Measurements from ENCODE around the gene GABARAPL2.

The GABARAPL2 gene

GRCh38 chr16:75603241-75603640 lies 37.1 kb downstream of the GABARAPL2 start:
- DNase-seq: no peak
- WGBS (ENCODE audit: insufficient coverage): 97% methylated on average over 4 of the region's 4 CpGs
- Histone ChIP-seq H3K4me3 (ENCODE audit: control insufficient read depth in 1 of 7, extremely low read depth in 1 of 7, insufficient read depth in 4 of 7, low read depth in 2 of 7, low read length in 6 of 7) (no peak overlapping the region), H3K4me1 (ENCODE audit: control extremely low read depth in 1 of 4, control insufficient read depth in 4 of 4, insufficient read depth in 4 of 4, low read length in 3 of 4) (no peaks in the 10 kb centered on the region), H3K27me3 (replicated peaks in 2 of 5; ENCODE audit: control insufficient read depth in 4 of 5, insufficient read depth in 5 of 5, low read length in 4 of 5) (no peaks in the 10 kb centered on the region), H3K27ac (ENCODE audit: insufficient read depth in 1 of 2, low read depth in 1 of 2, low read length in 2 of 2, poor library complexity in 1 of 2, severe bottlenecking in 2 of 2) (no peak overlapping the region), H3K9me3 (ENCODE audit: control extremely low read depth in 1 of 5, control insufficient read depth in 4 of 5, insufficient read depth in 2 of 5, low read depth in 1 of 5, low read length in 4 of 5) (peaks cover 7 to 16% (median 13%) of the 10 kb centered on the region in 5 experiments), H3K36me3 (ENCODE audit: control insufficient read depth in 4 of 4, insufficient read depth in 4 of 4, low read length in 3 of 4) (peaks cover 34 to 72% (median 55%) of the 10 kb centered on the region in 4 experiments)
- POLR2A ChIA-PET: interaction anchor here (0.7 kb wide), 1 partner anchor 56 kb away, joined by 3 read pairs; no protein-coding TSS in a partner anchor
- CTCF ChIA-PET: interaction anchor here (1.1 kb wide), 1 partner anchor 18 kb away, joined by 4 read pairs; no protein-coding TSS in a partner anchor

GRCh38 chr16:75606507-75606906 lies 40.3 kb downstream of the GABARAPL2 start:
- no peak for DNase-seq
- no peaks in the 10 kb centered on the region for H3K4me1 ChIP-seq (ENCODE audit: control extremely low read depth in 1 of 4, control insufficient read depth in 4 of 4, insufficient read depth in 4 of 4, low read length in 3 of 4)
- WGBS (ENCODE audit: insufficient coverage): no CpG with 5 or more reads among the region's 1 CpG
- ChIA-PET POLR2A (no interaction called here), CTCF (interaction anchor here (1.8 kb wide), 1 partner anchor 15 kb away, joined by 7 read pairs; no protein-coding TSS in a partner anchor)
- H3K27me3 ChIP-seq (replicated peaks in 2 of 5; ENCODE audit: control insufficient read depth in 4 of 5, insufficient read depth in 5 of 5, low read length in 4 of 5): no peaks in the 10 kb centered on the region
- H3K4me3 ChIP-seq (ENCODE audit: control insufficient read depth in 1 of 7, extremely low read depth in 1 of 7, insufficient read depth in 4 of 7, low read depth in 2 of 7, low read length in 6 of 7): no peak overlapping the region
- peaks cover 29 to 75% (median 57%) of the 10 kb centered on the region in 4 experiments for H3K36me3 ChIP-seq (ENCODE audit: control insufficient read depth in 4 of 4, insufficient read depth in 4 of 4, low read length in 3 of 4)
- H3K27ac ChIP-seq (ENCODE audit: insufficient read depth in 1 of 2, low read depth in 1 of 2, low read length in 2 of 2, poor library complexity in 1 of 2, severe bottlenecking in 2 of 2): no peak overlapping the region
- peaks cover 7 to 16% (median 13%) of the 10 kb centered on the region in 5 experiments for H3K9me3 ChIP-seq (ENCODE audit: control extremely low read depth in 1 of 5, control insufficient read depth in 4 of 5, insufficient read depth in 2 of 5, low read depth in 1 of 5, low read length in 4 of 5)

- Histone ChIP-seq H3K9me3 (ENCODE audit: control extremely low read depth in 1 of 5, control insufficient read depth in 4 of 5, insufficient read depth in 2 of 5, low read depth in 1 of 5, low read length in 4 of 5) (no peaks in the 10 kb centered on the region), H3K4me1 (ENCODE audit: control extremely low read depth in 1 of 4, control insufficient read depth in 4 of 4, insufficient read depth in 4 of 4, low read length in 3 of 4) (no peaks in the 10 kb centered on the region), H3K27ac (ENCODE audit: insufficient read depth in 1 of 2, low read depth in 1 of 2, low read length in 2 of 2, poor library complexity in 1 of 2, severe bottlenecking in 2 of 2) (no peak overlapping the region), H3K4me3 (ENCODE audit: control insufficient read depth in 1 of 7, extremely low read depth in 1 of 7, insufficient read depth in 4 of 7, low read depth in 2 of 7, low read length in 6 of 7) (no peak overlapping the region), H3K27me3 (replicated peaks in 2 of 5; ENCODE audit: control insufficient read depth in 4 of 5, insufficient read depth in 5 of 5, low read length in 4 of 5) (no peaks in the 10 kb centered on the region), H3K36me3 (ENCODE audit: control insufficient read depth in 4 of 4, insufficient read depth in 4 of 4, low read length in 3 of 4) (peaks cover 7 to 63% (median 46%) of the 10 kb centered on the region in 4 experiments)
- no peak for DNase-seq
- ChIA-PET POLR2A (no interaction called here), CTCF (no interaction called here)
- WGBS (ENCODE audit: insufficient coverage): 90% methylated on average over 3 of the region's 4 CpGs
Measured at GRCh38 chr16:75614066-75614897, 48.1 kb downstream of the GABARAPL2 start.

- peaks cover 0 to 4% (median 0%) of the 10 kb centered on the region in 4 experiments for H3K4me1 ChIP-seq (ENCODE audit: control extremely low read depth in 1 of 4, control insufficient read depth in 4 of 4, insufficient read depth in 4 of 4, low read length in 3 of 4)
- H3K36me3 ChIP-seq (ENCODE audit: control insufficient read depth in 4 of 4, insufficient read depth in 4 of 4, low read length in 3 of 4): peaks cover 10 to 65% (median 46%) of the 10 kb centered on the region in 4 experiments
- H3K27me3 ChIP-seq (replicated peaks in 2 of 5; ENCODE audit: control insufficient read depth in 4 of 5, insufficient read depth in 5 of 5, low read length in 4 of 5): no peaks in the 10 kb centered on the region
- no peak overlapping the region for H3K27ac ChIP-seq (ENCODE audit: insufficient read depth in 1 of 2, low read depth in 1 of 2, low read length in 2 of 2, poor library complexity in 1 of 2, severe bottlenecking in 2 of 2)
- WGBS (ENCODE audit: insufficient coverage): 92% methylated on average over 2 of the region's 2 CpGs
- H3K4me3 ChIP-seq (ENCODE audit: control insufficient read depth in 1 of 7, extremely low read depth in 1 of 7, insufficient read depth in 4 of 7, low read depth in 2 of 7, low read length in 6 of 7): no peak overlapping the region
- no peak for DNase-seq
- ChIA-PET CTCF (interaction anchor here (0.8 kb wide), 1 partner anchor 98 kb away, joined by 4 read pairs; no protein-coding TSS in a partner anchor), POLR2A (interaction anchor here (0.7 kb wide), 1 partner anchor 85 kb away, joined by 3 read pairs; no protein-coding TSS in a partner anchor)
- H3K9me3 ChIP-seq (ENCODE audit: control extremely low read depth in 1 of 5, control insufficient read depth in 4 of 5, insufficient read depth in 2 of 5, low read depth in 1 of 5, low read length in 4 of 5): no peaks in the 10 kb centered on the region
Measured at GRCh38 chr16:75615619-75616018, 49.4 kb downstream of the GABARAPL2 start.

GRCh38 chr16:75616521-75617010 lies 50.4 kb downstream of the GABARAPL2 start:
- peaks cover 10 to 63% (median 41%) of the 10 kb centered on the region in 4 experiments for H3K36me3 ChIP-seq (ENCODE audit: control insufficient read depth in 4 of 4, insufficient read depth in 4 of 4, low read length in 3 of 4)
- WGBS (ENCODE audit: insufficient coverage): 94% methylated on average over 3 of the region's 4 CpGs
- no peaks in the 10 kb centered on the region for H3K9me3 ChIP-seq (ENCODE audit: control extremely low read depth in 1 of 5, control insufficient read depth in 4 of 5, insufficient read depth in 2 of 5, low read depth in 1 of 5, low read length in 4 of 5)
- ChIA-PET POLR2A (interaction anchor here (0.7 kb wide), 1 partner anchor 84 kb away, joined by 3 read pairs; no protein-coding TSS in a partner anchor), CTCF (interaction anchor here (0.9 kb wide), 1 partner anchor 66 kb away, joined by 3 read pairs; no protein-coding TSS in a partner anchor)
- no peaks in the 10 kb centered on the region for H3K27me3 ChIP-seq (replicated peaks in 2 of 5; ENCODE audit: control insufficient read depth in 4 of 5, insufficient read depth in 5 of 5, low read length in 4 of 5)
- no peak overlapping the region for H3K27ac ChIP-seq (ENCODE audit: insufficient read depth in 1 of 2, low read depth in 1 of 2, low read length in 2 of 2, poor library complexity in 1 of 2, severe bottlenecking in 2 of 2)
- peaks cover 0 to 11% (median 2%) of the 10 kb centered on the region in 4 experiments for H3K4me1 ChIP-seq (ENCODE audit: control extremely low read depth in 1 of 4, control insufficient read depth in 4 of 4, insufficient read depth in 4 of 4, low read length in 3 of 4)
- no peak overlapping the region for H3K4me3 ChIP-seq (ENCODE audit: control insufficient read depth in 1 of 7, extremely low read depth in 1 of 7, insufficient read depth in 4 of 7, low read depth in 2 of 7, low read length in 6 of 7)
- no peak for DNase-seq

GRCh38 chr16:75617121-75617520 lies 50.9 kb downstream of the GABARAPL2 start:
- no peak for DNase-seq
- ChIA-PET CTCF (interaction anchor here (0.9 to 1.6 kb wide), 2 partner anchors 50 to 67 kb away, joined by 3 to 4 read pairs; no protein-coding TSS in a partner anchor), POLR2A (no interaction called here)
- WGBS (ENCODE audit: insufficient coverage): 93% methylated on average over 3 of the region's 3 CpGs
- Histone ChIP-seq H3K4me1 (ENCODE audit: control extremely low read depth in 1 of 4, control insufficient read depth in 4 of 4, insufficient read depth in 4 of 4, low read length in 3 of 4) (peaks cover 3 to 16% (median 6%) of the 10 kb centered on the region in 4 experiments), H3K4me3 (ENCODE audit: control insufficient read depth in 1 of 7, extremely low read depth in 1 of 7, insufficient read depth in 4 of 7, low read depth in 2 of 7, low read length in 6 of 7) (no peak overlapping the region), H3K27me3 (replicated peaks in 2 of 5; ENCODE audit: control insufficient read depth in 4 of 5, insufficient read depth in 5 of 5, low read length in 4 of 5) (no peaks in the 10 kb centered on the region), H3K36me3 (ENCODE audit: control insufficient read depth in 4 of 4, insufficient read depth in 4 of 4, low read length in 3 of 4) (peaks cover 7 to 60% (median 38%) of the 10 kb centered on the region in 4 experiments), H3K27ac (ENCODE audit: insufficient read depth in 1 of 2, low read depth in 1 of 2, low read length in 2 of 2, poor library complexity in 1 of 2, severe bottlenecking in 2 of 2) (no peak overlapping the region), H3K9me3 (ENCODE audit: control extremely low read depth in 1 of 5, control insufficient read depth in 4 of 5, insufficient read depth in 2 of 5, low read depth in 1 of 5, low read length in 4 of 5) (no peaks in the 10 kb centered on the region)

Measured in common myeloid progenitor, CD34-positive (primary cell).